PC-9 (cell line): Measurements from ENCODE around the gene KIF3C.

ENCODE experiments used
- EZH2 ChIP-seq: fragments of 200-600 bp; sonication (generic); IDR thresholded peaks from 2 replicates; pipeline ENCODE4 v1.8.0; 2017; ENCODE audit warnings: antibody characterized with exemption, low read depth
- TF ChIP-seq, protein P1 (sequence below): fragments of 200-600 bp; sonication (generic); conservative IDR thresholded peaks from 2 replicates; pipeline ENCODE4 v1.6.1; 2017; ENCODE audit warnings: mixed run types, antibody characterized with exemption, mild to moderate bottlenecking, moderate library complexity

DNA sequence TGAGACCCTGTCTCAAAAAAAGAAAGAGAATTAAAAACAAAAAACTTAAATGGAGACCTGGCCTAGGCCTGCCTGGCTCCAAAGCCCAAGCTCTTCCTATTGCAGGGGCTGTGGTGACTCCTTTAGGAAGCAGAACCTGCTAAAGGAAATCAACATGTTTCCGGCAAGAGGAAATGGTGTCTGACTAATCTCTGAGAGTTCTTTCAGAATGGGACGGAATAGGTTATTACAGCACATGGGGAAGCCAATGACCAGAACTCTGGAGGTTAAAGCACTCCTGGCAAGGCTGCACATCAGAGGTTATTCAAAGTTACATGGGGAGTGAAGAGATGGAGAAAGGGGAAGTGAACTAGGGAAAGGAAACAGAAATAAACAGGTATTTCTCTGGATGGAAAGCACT is 21.4 kb downstream of the KIF3C start:
- TF ChIP-seq, protein P1, sequence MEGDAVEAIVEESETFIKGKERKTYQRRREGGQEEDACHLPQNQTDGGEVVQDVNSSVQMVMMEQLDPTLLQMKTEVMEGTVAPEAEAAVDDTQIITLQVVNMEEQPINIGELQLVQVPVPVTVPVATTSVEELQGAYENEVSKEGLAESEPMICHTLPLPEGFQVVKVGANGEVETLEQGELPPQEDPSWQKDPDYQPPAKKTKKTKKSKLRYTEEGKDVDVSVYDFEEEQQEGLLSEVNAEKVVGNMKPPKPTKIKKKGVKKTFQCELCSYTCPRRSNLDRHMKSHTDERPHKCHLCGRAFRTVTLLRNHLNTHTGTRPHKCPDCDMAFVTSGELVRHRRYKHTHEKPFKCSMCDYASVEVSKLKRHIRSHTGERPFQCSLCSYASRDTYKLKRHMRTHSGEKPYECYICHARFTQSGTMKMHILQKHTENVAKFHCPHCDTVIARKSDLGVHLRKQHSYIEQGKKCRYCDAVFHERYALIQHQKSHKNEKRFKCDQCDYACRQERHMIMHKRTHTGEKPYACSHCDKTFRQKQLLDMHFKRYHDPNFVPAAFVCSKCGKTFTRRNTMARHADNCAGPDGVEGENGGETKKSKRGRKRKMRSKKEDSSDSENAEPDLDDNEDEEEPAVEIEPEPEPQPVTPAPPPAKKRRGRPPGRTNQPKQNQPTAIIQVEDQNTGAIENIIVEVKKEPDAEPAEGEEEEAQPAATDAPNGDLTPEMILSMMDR, result no peak
- no peak for TF ChIP-seq EZH2
